ENCODE measurements around the gene BMPR1A. TPM values are rescaled to one million over a fixed set of nuclear protein-coding genes. Genes with fewer than 3 reads are reported as not detected.

BMPR1A gene
- total RNA-seq, 1 donor from 2014 or later: 11.2 TPM

- Mint-ChIP-seq H3K27me3 (ENCODE audit: low read depth) (peaks cover 2% of the 10 kb centered on the region), H3K4me3 (ENCODE audit: low read depth) (no peak overlapping the region), H3K4me1 (ENCODE audit: low read depth) (peaks cover 16% of the 10 kb centered on the region), H3K36me3 (ENCODE audit: low read depth) (no peaks in the 10 kb centered on the region), H3K9me3 (no peaks in the 10 kb centered on the region), H3K27ac (no peak overlapping the region)
- intact Hi-C loops (cut with micrococcal nuclease): loop anchor here (5.0 kb wide), 1 partner anchor 251 kb away; no protein-coding TSS in a partner anchor
- DNase-seq (ENCODE audit: low spot score): no peak
Measured at GRCh38 chr10:86963341-86963919, 207.0 kb downstream of the BMPR1A start.

- H3K9me3 Mint-ChIP-seq: no peaks in the 10 kb centered on the region
- H3K4me3 Mint-ChIP-seq (ENCODE audit: low read depth): no peak overlapping the region
- no peak overlapping the region for H3K27ac Mint-ChIP-seq
- no peak for DNase-seq (ENCODE audit: low spot score)
- peaks cover 7% of the 10 kb centered on the region for H3K27me3 Mint-ChIP-seq (ENCODE audit: low read depth)
- no peaks in the 10 kb centered on the region for H3K36me3 Mint-ChIP-seq (ENCODE audit: low read depth)
- peaks cover 16% of the 10 kb centered on the region for H3K4me1 Mint-ChIP-seq (ENCODE audit: low read depth)
- intact Hi-C loops (cut with micrococcal nuclease): loop anchor here (5.0 kb wide), 1 partner anchor 252 kb away; no protein-coding TSS in a partner anchor
Measured at GRCh38 chr10:86964061-86964846, 207.8 kb downstream of the BMPR1A start.

- peaks cover 16% of the 10 kb centered on the region for H3K4me1 Mint-ChIP-seq (ENCODE audit: low read depth)
- no peak for DNase-seq (ENCODE audit: low spot score)
- H3K4me3 Mint-ChIP-seq (ENCODE audit: low read depth): no peak overlapping the region
- H3K27me3 Mint-ChIP-seq (ENCODE audit: low read depth): peaks cover 10% of the 10 kb centered on the region
- no peaks in the 10 kb centered on the region for H3K9me3 Mint-ChIP-seq
- H3K36me3 Mint-ChIP-seq (ENCODE audit: low read depth): no peaks in the 10 kb centered on the region
- intact Hi-C loops (cut with micrococcal nuclease): loop anchor here (5.0 kb wide), 1 partner anchor 253 kb away; no protein-coding TSS in a partner anchor
- no peak overlapping the region for H3K27ac Mint-ChIP-seq
Measured at GRCh38 chr10:86964847-86965190, 208.4 kb downstream of the BMPR1A start.

GRCh38 chr10:86965986-86966654 is 209.7 kb downstream of the BMPR1A start:
- DNase-seq (ENCODE audit: low spot score): no peak
- Mint-ChIP-seq H3K9me3 (no peaks in the 10 kb centered on the region), H3K4me1 (ENCODE audit: low read depth) (peaks cover 18% of the 10 kb centered on the region), H3K27me3 (ENCODE audit: low read depth) (peaks cover 18% of the 10 kb centered on the region), H3K4me3 (ENCODE audit: low read depth) (peak overlapping the region; percentile 43), H3K36me3 (ENCODE audit: low read depth) (no peaks in the 10 kb centered on the region), H3K27ac (peak overlapping the region; percentile 43)
- intact Hi-C loops (cut with micrococcal nuclease): loop anchor here (1.0 kb wide), 1 partner anchor 27 kb away; no protein-coding TSS in a partner anchor

- H3K27me3 Mint-ChIP-seq (ENCODE audit: low read depth): peaks cover 20% of the 10 kb centered on the region
- no peak overlapping the region for H3K4me3 Mint-ChIP-seq (ENCODE audit: low read depth)
- no peaks in the 10 kb centered on the region for H3K36me3 Mint-ChIP-seq (ENCODE audit: low read depth)
- peaks cover 22% of the 10 kb centered on the region for H3K4me1 Mint-ChIP-seq (ENCODE audit: low read depth)
- peak; percentile 8 for DNase-seq (ENCODE audit: low spot score)
- no peaks in the 10 kb centered on the region for H3K9me3 Mint-ChIP-seq
- intact Hi-C loops (cut with micrococcal nuclease): no loop called here
- no peak overlapping the region for H3K27ac Mint-ChIP-seq
Measured at GRCh38 chr10:86967481-86967941, 211.1 kb downstream of the BMPR1A start.

GRCh38 chr10:86968271-86968993 is 212.0 kb downstream of the BMPR1A start, which contains the start of gene ADIRF:
ADIRF (plus strand) TSS chr10:86968482; CDS start chr10:86968545, 63 bp downstream.
- intact Hi-C loops (cut with micrococcal nuclease): no loop called here
- H3K36me3 Mint-ChIP-seq (ENCODE audit: low read depth): no peaks in the 10 kb centered on the region
- DNase-seq (ENCODE audit: low spot score): no peak

GRCh38 chr10:86968994-86969355 is 212.6 kb downstream of the BMPR1A start:
- intact Hi-C loops (cut with micrococcal nuclease): no loop called here
- Mint-ChIP-seq H3K4me3 (ENCODE audit: low read depth) (no peak overlapping the region), H3K9me3 (no peaks in the 10 kb centered on the region), H3K36me3 (ENCODE audit: low read depth) (no peaks in the 10 kb centered on the region), H3K27me3 (ENCODE audit: low read depth) (peaks cover 28% of the 10 kb centered on the region), H3K27ac (no peak overlapping the region), H3K4me1 (ENCODE audit: low read depth) (peaks cover 22% of the 10 kb centered on the region)
- DNase-seq (ENCODE audit: low spot score): peak; percentile 7

More at GRCh38 chr10:86968271-86968993, 212.0 kb downstream of the BMPR1A start, which contains the start of gene ADIRF:
- peaks cover 28% of the 10 kb centered on the region for H3K27me3 Mint-ChIP-seq (ENCODE audit: low read depth)
- peaks cover 22% of the 10 kb centered on the region for H3K4me1 Mint-ChIP-seq (ENCODE audit: low read depth)
- no peak within 1 kb of the TSS for H3K4me3 Mint-ChIP-seq (ENCODE audit: low read depth)
- no peaks in the 10 kb centered on the region for H3K9me3 Mint-ChIP-seq
- H3K27ac Mint-ChIP-seq: no peak within 1 kb of the TSS

- intact Hi-C loops (cut with micrococcal nuclease): loop anchor here (2.0 to 10.0 kb wide), 2 partner anchors 125 to 535 kb away; partner anchors contain the start of genes GLUD1, MINPP1 and SHLD2
- no peak for DNase-seq (ENCODE audit: low spot score)
- Mint-ChIP-seq H3K4me1 (ENCODE audit: low read depth) (peaks cover 22% of the 10 kb centered on the region), H3K36me3 (ENCODE audit: low read depth) (no peaks in the 10 kb centered on the region), H3K9me3 (no peaks in the 10 kb centered on the region), H3K27ac (no peak overlapping the region), H3K4me3 (ENCODE audit: low read depth) (no peak overlapping the region), H3K27me3 (ENCODE audit: low read depth) (peaks cover 31% of the 10 kb centered on the region)
Measured at GRCh38 chr10:86969421-86970041, 213.1 kb downstream of the BMPR1A start.

GRCh38 chr10:86970162-86970981 is 214.0 kb downstream of the BMPR1A start:
- Mint-ChIP-seq H3K27ac (no peak overlapping the region), H3K36me3 (ENCODE audit: low read depth) (no peaks in the 10 kb centered on the region), H3K27me3 (ENCODE audit: low read depth) (peaks cover 32% of the 10 kb centered on the region), H3K4me1 (ENCODE audit: low read depth) (peaks cover 22% of the 10 kb centered on the region), H3K4me3 (ENCODE audit: low read depth) (peak overlapping the region; percentile 63), H3K9me3 (no peaks in the 10 kb centered on the region)
- DNase-seq (ENCODE audit: low spot score): no peak
- intact Hi-C loops (cut with micrococcal nuclease): loop anchor here (2.0 to 10.0 kb wide), 2 partner anchors 124 to 534 kb away; partner anchors contain the start of genes GLUD1, MINPP1 and SHLD2

GRCh38 chr10:86970982-86971231 is 214.5 kb downstream of the BMPR1A start:
- Mint-ChIP-seq H3K36me3 (ENCODE audit: low read depth) (no peaks in the 10 kb centered on the region), H3K27me3 (ENCODE audit: low read depth) (peaks cover 32% of the 10 kb centered on the region), H3K4me1 (ENCODE audit: low read depth) (peaks cover 18% of the 10 kb centered on the region), H3K4me3 (ENCODE audit: low read depth) (peak overlapping the region; percentile 63), H3K9me3 (no peaks in the 10 kb centered on the region), H3K27ac (no peak overlapping the region)
- DNase-seq (ENCODE audit: low spot score): no peak
- intact Hi-C loops (cut with micrococcal nuclease): loop anchor here (2.0 to 10.0 kb wide), 2 partner anchors 124 to 534 kb away; partner anchors contain the start of genes GLUD1, MINPP1 and SHLD2

- intact Hi-C loops (cut with micrococcal nuclease): loop anchor here (2.0 to 10.0 kb wide), 2 partner anchors 123 to 533 kb away; partner anchors contain the start of genes GLUD1, MINPP1 and SHLD2
- H3K27ac Mint-ChIP-seq: peak overlapping the region; percentile 33
- H3K9me3 Mint-ChIP-seq: no peaks in the 10 kb centered on the region
- H3K36me3 Mint-ChIP-seq (ENCODE audit: low read depth): no peaks in the 10 kb centered on the region
- H3K4me1 Mint-ChIP-seq (ENCODE audit: low read depth): peaks cover 13% of the 10 kb centered on the region
- peak; percentile 76 for DNase-seq (ENCODE audit: low spot score)
- H3K4me3 Mint-ChIP-seq (ENCODE audit: low read depth): peak overlapping the region; percentile 74
- H3K27me3 Mint-ChIP-seq (ENCODE audit: low read depth): peaks cover 32% of the 10 kb centered on the region
Measured at GRCh38 chr10:86971232-86971991, 215.0 kb downstream of the BMPR1A start.
